ENCODE data around the gene SNRNP48. TPM values are rescaled to one million over a fixed set of nuclear protein-coding genes. Genes with fewer than 3 reads are reported as not detected.

The SNRNP48 gene
- total and polyA plus RNA-seq, 4 donors = 4.6 to 23.9 (median 6.7) TPM

DNA sequence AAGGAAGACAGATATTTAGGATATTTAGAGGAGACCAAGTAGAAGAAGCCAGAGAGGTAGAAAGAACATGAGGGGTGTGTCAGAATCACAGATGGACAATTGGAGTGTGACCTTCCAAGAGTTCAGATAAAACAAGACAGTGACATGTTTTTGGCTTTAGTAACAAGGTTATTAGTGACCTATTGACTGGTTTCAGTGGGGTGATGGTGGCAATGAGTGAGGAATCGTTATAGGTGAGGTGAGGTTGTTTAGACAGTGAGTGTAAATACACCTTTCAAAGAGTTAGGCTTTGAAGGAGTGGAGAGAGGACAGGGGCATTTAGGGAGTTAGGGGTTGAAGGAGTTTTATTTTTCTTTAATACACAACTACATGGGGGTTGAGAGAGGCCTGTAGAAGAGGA lies 3.2 kb downstream of the SNRNP48 start:
- no peaks in the 10 kb centered on the region for H3K27me3 ChIP-seq (ENCODE audit: control insufficient read depth in 3 of 3, insufficient read depth in 3 of 3, low read length in 2 of 3)
- peaks cover 0 to 22% (median 13%) of the 10 kb centered on the region in 4 donors for H3K36me3 ChIP-seq (ENCODE audit: control insufficient read depth in 4 of 4, insufficient read depth in 4 of 4, low read length in 4 of 4)
- H3K27ac ChIP-seq (ENCODE audit: low read depth in 1 of 2, low read length in 1 of 2) = peak overlapping the region in 1 of 2 donors; percentile 39
- peaks cover 0 to 11% (median 2%) of the 10 kb centered on the region in 5 donors for H3K4me1 ChIP-seq (ENCODE audit: control insufficient read depth in 5 of 5, insufficient read depth in 5 of 5, low read length in 5 of 5)
- no peak overlapping the region for H3K4me3 ChIP-seq
- no peaks in the 10 kb centered on the region for H3K9me3 ChIP-seq (ENCODE audit: control insufficient read depth in 4 of 4, insufficient read depth in 3 of 4, low read length in 3 of 4)
- WGBS, 2 donors = 74 to 79% methylated on average over 1 of the region's 1 CpG
- TF ChIP-seq, protein P1, sequence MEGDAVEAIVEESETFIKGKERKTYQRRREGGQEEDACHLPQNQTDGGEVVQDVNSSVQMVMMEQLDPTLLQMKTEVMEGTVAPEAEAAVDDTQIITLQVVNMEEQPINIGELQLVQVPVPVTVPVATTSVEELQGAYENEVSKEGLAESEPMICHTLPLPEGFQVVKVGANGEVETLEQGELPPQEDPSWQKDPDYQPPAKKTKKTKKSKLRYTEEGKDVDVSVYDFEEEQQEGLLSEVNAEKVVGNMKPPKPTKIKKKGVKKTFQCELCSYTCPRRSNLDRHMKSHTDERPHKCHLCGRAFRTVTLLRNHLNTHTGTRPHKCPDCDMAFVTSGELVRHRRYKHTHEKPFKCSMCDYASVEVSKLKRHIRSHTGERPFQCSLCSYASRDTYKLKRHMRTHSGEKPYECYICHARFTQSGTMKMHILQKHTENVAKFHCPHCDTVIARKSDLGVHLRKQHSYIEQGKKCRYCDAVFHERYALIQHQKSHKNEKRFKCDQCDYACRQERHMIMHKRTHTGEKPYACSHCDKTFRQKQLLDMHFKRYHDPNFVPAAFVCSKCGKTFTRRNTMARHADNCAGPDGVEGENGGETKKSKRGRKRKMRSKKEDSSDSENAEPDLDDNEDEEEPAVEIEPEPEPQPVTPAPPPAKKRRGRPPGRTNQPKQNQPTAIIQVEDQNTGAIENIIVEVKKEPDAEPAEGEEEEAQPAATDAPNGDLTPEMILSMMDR (IDR thresholded peaks at IDR 0.05; ENCODE audit: control extremely low read depth, extremely low read depth) = no peak
- no peak overlapping the region for H3K9ac ChIP-seq (ENCODE audit: insufficient read depth in 1 of 2, low read length in 2 of 2)
- DNase-seq = no peak
- no peak for ATAC-seq (ENCODE audit: insufficient read depth, low FRiP score)

DNA sequence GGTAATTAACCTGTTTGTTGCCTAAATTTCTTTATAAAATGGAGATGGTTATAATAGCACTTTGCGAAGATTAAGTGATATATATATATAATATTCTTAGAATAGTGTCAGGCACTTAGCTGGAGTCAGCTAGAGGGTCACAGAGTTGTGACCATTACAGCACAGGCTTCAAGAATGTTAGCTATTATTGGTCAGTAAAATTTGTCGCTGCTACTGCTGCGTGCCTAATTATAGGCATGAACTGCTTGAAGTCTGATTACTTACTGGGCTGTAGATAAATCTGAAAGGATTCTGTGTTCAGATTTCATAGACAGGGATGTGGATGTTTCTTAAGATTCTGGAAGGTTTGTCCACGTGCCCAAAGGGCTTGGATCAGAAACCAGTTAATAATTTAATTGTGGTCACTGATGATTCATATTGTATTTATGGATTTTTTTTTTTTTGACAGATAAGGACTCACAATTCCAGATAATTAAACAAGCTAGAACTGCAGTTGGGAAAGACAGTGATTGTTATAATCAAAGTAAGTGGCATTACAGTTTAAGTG lies 4.7 kb downstream of the SNRNP48 start:
- ATAC-seq (ENCODE audit: insufficient read depth, low FRiP score) = no peak
- Histone ChIP-seq H3K4me3 (no peak overlapping the region), H3K27me3 (ENCODE audit: control insufficient read depth in 3 of 3, insufficient read depth in 3 of 3, low read length in 2 of 3) (no peaks in the 10 kb centered on the region), H3K4me1 (ENCODE audit: control insufficient read depth in 5 of 5, insufficient read depth in 5 of 5, low read length in 5 of 5) (peaks cover 0 to 11% (median 2%) of the 10 kb centered on the region in 5 donors), H3K9me3 (ENCODE audit: control insufficient read depth in 4 of 4, insufficient read depth in 3 of 4, low read length in 3 of 4) (no peaks in the 10 kb centered on the region), H3K36me3 (ENCODE audit: control insufficient read depth in 4 of 4, insufficient read depth in 4 of 4, low read length in 4 of 4) (peaks cover 0 to 27% (median 13%) of the 10 kb centered on the region in 4 donors), H3K27ac (ENCODE audit: low read depth in 1 of 2, low read length in 1 of 2) (peak overlapping the region in 1 of 2 donors; percentile 60), H3K9ac (ENCODE audit: insufficient read depth in 1 of 2, low read length in 2 of 2) (no peak overlapping the region)
- DNase-seq = no peak
- TF ChIP-seq, protein P1 (IDR thresholded peaks at IDR 0.05; ENCODE audit: control extremely low read depth, extremely low read depth) = no peak
- 91 to 94% methylated on average over 4 of the region's 4 CpGs for WGBS, 2 donors

DNA sequence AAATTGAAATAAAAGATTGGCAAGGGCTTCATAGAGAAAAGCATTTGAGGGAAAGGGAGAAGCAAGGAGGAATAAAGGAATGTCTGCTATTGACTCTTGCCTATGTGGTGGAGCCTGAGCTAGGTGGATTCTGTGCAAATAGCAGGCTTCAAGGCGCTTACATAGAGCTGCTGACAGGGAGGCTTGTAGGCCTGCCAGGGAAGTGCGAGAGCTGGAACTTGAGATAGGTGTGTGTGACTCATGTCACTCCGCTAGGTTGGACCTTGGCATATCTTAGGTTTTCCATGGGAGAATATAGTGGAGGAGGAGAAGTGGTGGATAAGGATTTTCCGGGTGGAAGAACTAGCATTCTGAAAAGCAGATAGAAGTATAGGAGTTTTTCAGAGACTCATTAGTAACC lies 14.0 kb downstream of the SNRNP48 start:
- Histone ChIP-seq H3K27me3 (ENCODE audit: control insufficient read depth in 3 of 3, insufficient read depth in 3 of 3, low read length in 2 of 3) (no peaks in the 10 kb centered on the region), H3K9ac (ENCODE audit: insufficient read depth in 1 of 2, low read length in 2 of 2) (no peak overlapping the region), H3K36me3 (ENCODE audit: control insufficient read depth in 4 of 4, insufficient read depth in 4 of 4, low read length in 4 of 4) (peaks cover 14 to 29% (median 26%) of the 10 kb centered on the region in 4 donors), H3K4me1 (ENCODE audit: control insufficient read depth in 5 of 5, insufficient read depth in 5 of 5, low read length in 5 of 5) (peaks cover 0 to 4% (median 0%) of the 10 kb centered on the region in 5 donors), H3K27ac (ENCODE audit: low read depth in 1 of 2, low read length in 1 of 2) (no peak overlapping the region), H3K4me3 (no peak overlapping the region), H3K9me3 (ENCODE audit: control insufficient read depth in 4 of 4, insufficient read depth in 3 of 4, low read length in 3 of 4) (no peaks in the 10 kb centered on the region)
- DNase-seq (no peak), ATAC-seq (ENCODE audit: insufficient read depth, low FRiP score) (no peak)
- TF ChIP-seq, protein P1 (IDR thresholded peaks at IDR 0.05; ENCODE audit: control extremely low read depth, extremely low read depth) = no peak
- WGBS, 2 donors = 87 to 95% methylated on average over 4 of the region's 4 CpGs

DNA sequence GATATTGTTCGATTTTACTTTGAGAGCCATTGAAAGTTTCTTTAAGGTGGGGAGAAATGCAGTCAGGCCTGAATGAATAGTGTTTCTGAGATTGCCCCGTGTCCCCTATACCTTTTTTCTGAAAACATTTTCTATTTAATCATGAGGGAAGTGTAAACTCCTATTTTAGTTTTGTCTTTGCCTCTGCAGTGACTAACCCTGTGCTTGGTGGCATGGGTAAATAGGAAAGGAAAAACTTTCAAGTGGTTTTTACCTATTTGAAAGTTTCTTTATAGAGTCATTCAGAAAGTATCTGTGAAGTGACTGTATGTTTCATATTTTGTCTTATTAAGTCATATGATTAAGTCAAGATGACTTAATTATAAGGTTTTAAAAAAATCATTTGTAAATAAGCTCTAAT lies 14.5 kb downstream of the SNRNP48 start:
- TF ChIP-seq, protein P1 (IDR thresholded peaks at IDR 0.05; ENCODE audit: control extremely low read depth, extremely low read depth) = no peak
- ATAC-seq (ENCODE audit: insufficient read depth, low FRiP score) = no peak
- H3K4me3 ChIP-seq = no peak overlapping the region
- H3K4me1 ChIP-seq (ENCODE audit: control insufficient read depth in 5 of 5, insufficient read depth in 5 of 5, low read length in 5 of 5) = peaks cover 0 to 4% (median 0%) of the 10 kb centered on the region in 5 donors
- H3K9ac ChIP-seq (ENCODE audit: insufficient read depth in 1 of 2, low read length in 2 of 2) = no peak overlapping the region
- no peak for DNase-seq
- H3K27me3 ChIP-seq (ENCODE audit: control insufficient read depth in 3 of 3, insufficient read depth in 3 of 3, low read length in 2 of 3) = no peaks in the 10 kb centered on the region
- H3K9me3 ChIP-seq (ENCODE audit: control insufficient read depth in 4 of 4, insufficient read depth in 3 of 4, low read length in 3 of 4) = no peaks in the 10 kb centered on the region
- 93 to 96% methylated on average over 2 of the region's 2 CpGs for WGBS, 2 donors
- H3K36me3 ChIP-seq (ENCODE audit: control insufficient read depth in 4 of 4, insufficient read depth in 4 of 4, low read length in 4 of 4) = peaks cover 14 to 31% (median 26%) of the 10 kb centered on the region in 4 donors
- no peak overlapping the region for H3K27ac ChIP-seq (ENCODE audit: low read depth in 1 of 2, low read length in 1 of 2)

All from lung (tissue), 12 donors.